ENCODE results near the gene MLH1.

The MLH1 gene

GRCh38 chr3:37096288-37096687, 103.0 kb downstream of the MLH1 start:
- DNase-seq, result peak; percentile 88

DNA sequence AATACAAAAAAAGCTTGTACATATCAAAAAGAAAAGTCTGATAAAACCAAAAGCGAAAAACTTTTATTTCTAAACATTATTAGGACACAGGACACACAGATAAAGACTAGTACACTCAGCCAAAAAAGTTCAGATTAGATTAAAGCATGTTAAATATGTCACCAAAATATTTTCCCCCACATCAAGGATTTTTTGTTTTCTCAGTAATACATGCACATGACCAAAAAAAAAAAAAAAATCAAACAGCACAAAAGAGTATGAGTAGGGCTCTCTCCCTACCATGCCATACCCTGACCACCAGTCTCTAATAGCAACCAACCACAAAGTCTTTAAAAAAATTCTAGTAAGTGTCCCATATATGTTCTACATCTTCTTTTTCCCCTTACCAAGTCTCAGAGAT, 103.7 kb downstream of the MLH1 start:
- no peak for DNase-seq

GRCh38 chr3:37097776-37098175, 104.5 kb downstream of the MLH1 start:
- no peak for DNase-seq

DNA sequence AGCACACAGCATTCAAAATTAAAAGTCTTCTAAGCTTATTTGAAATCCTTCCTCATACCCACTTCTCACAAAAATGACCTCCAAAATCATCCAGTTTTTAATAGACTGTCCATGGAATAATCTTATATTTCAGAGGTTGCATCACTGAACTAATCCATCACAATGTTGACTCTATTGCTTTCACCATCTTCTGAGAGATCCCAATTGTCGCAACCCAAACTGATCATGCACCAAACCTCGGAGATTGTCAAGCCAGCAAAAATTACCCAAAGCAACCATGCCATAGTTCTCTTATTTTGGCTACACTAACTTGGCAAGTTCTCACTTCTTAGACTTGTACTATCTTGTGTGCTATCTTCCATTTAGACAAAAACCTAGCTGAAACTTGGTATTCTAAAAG, 105.6 kb downstream of the MLH1 start:
- no peak for DNase-seq

- no peak for DNase-seq
Measured at GRCh38 chr3:37099469-37099868, 106.2 kb downstream of the MLH1 start.

DNA sequence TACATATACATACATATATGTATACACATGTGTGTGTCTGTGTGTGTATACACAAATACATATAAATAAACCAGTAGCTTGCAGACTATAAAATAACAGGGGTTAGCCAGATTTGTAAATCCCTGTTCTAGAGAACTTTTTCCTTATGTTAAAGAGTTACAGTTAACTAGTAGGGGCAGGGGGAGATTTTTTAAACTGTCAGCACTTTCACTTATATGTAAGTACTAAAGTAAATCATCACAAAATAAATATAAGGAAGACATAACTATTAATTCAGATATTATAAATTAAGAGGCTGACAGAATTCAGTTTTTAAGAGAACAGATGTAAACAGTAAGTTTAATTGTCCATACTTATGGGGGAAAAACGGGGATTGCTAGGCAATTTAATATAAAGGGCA, 107.1 kb downstream of the MLH1 start:
- DNase-seq, result no peak

All from fibroblast of skin of back (primary cell).